Spleen (tissue), 11 donors: ENCODE data around the gene IGF1R. TPM values are rescaled to one million over a fixed set of nuclear protein-coding genes. Genes with fewer than 3 reads are reported as not detected.
A peak's percentile ranks its signal among the peaks of the same experiment; 100 is the strongest.

Experiments
- DNase-seq: peaks from one replicate; pipeline ENCODE4 v3.0.0-alpha.2; 2020
- H3K27ac ChIP-seq, 8 donors: fragments of 200-600 bp; sonication (generic) in 7 of 8; 1 replicate in 4 of 8; 2 replicates in 4 of 8; pipeline versions ENCODE4 v1.5.0 to v1.8.0; 2016 to 2021; ENCODE audit warnings: inconsistent platforms in 4 of 8, mild to moderate bottlenecking in 4 of 8, moderate library complexity in 1 of 8
- H3K27me3 ChIP-seq, 7 donors: fragments of 200-600 bp; sonication (generic) in 6 of 7; replicated peaks in 1 of 7; 1 replicate in 4 of 7; 2 replicates in 3 of 7; pipeline versions ENCODE4 v1.5.0 to v1.8.0; 2016 to 2021; ENCODE audit warnings: inconsistent platforms in 3 of 7, mild to moderate bottlenecking in 1 of 7
- H3K36me3 ChIP-seq, 6 donors: fragments of 200-600 bp; sonication (generic) in 5 of 6; 1 replicate in 4 of 6; 2 replicates in 2 of 6; pipeline versions ENCODE4 v1.5.0 to v1.8.0; 2016 to 2021; ENCODE audit warnings: inconsistent platforms in 2 of 6
- H3K4me1 ChIP-seq, 6 donors: fragments of 200-600 bp; sonication (generic) in 5 of 6; 1 replicate in 3 of 6; 2 replicates in 3 of 6; pipeline versions ENCODE4 v1.5.0 to v1.8.0; 2016 to 2021; ENCODE audit warnings: inconsistent platforms in 3 of 6
- H3K4me3 ChIP-seq, 8 donors: fragments of 200-600 bp; sonication (generic) in 7 of 8; 1 replicate in 4 of 8; 2 replicates in 4 of 8; pipeline versions ENCODE4 v1.5.0 to v1.8.0; 2016 to 2021; ENCODE audit warnings: inconsistent platforms in 4 of 8, mild to moderate bottlenecking in 4 of 8, moderate library complexity in 2 of 8
- H3K9me3 ChIP-seq, 8 donors: fragments of 200-600 bp; sonication (generic) in 7 of 8; 1 replicate in 4 of 8; 2 replicates in 4 of 8; pipeline versions ENCODE4 v1.5.0 to v1.8.0; 2016 to 2021; ENCODE audit warnings: inconsistent platforms in 4 of 8
- CTCF ChIP-seq, 11 experiments: fragments of 200-600 bp in 7 of 11; fragments of 450-650 bp in 4 of 11; sonication (generic) in 4 of 11; IDR thresholded peaks in 8 of 11; conservative IDR thresholded peaks in 3 of 11; 1 replicate in 7 of 11; 2 replicates in 4 of 11; pipeline versions ENCODE4 v1.4.0 to v1.8.0; 2016 to 2021; ENCODE audit warnings: antibody characterized with exemption in 11 of 11, inconsistent platforms in 4 of 11, mild to moderate bottlenecking in 1 of 11
- POLR2A ChIP-seq, 3 donors: fragments of 450-650 bp; IDR thresholded peaks; one replicate each; pipeline ENCODE4 v1.5.1; 2017; ENCODE audit warnings: antibody characterized with exemption in 3 of 3, mild to moderate bottlenecking in 1 of 3
- POLR2AphosphoS5 ChIP-seq, 3 donors: sonication (generic); formaldehyde crosslinking; IDR thresholded peaks; one replicate each; pipeline ENCODE4 v1.5.1; 2017; ENCODE audit warnings: antibody characterized with exemption in 3 of 3
- WGBS, 5 donors: extraction: QIAGEN DNeasy Blood & Tissue Kit in 3 of 5; methylation state at CpG; one replicate each; pipeline versions ENCODE4 v1.1.5 to v1.1.7; 2013 to 2018; 5-methylcytosine and 5-hydroxymethylcytosine counted together
- intact Hi-C: fragments of 100-400 bp; cut with DNase I; formaldehyde crosslinking; loops from one replicate; pipeline ENCODE4 v1.15.0; 2023; ENCODE audit warnings: low total_unique reads
- polyA plus RNA-seq, 3 donors: library from polyadenylated mRNA; stranded (reverse); fragments of 200-250 nt; gene quantifications; one replicate each; pipeline ENCODE4 v1.2.1, GENCODE V29; 2013
- total RNA-seq, 7 donors: library from RNA; depleted of rRNA in 3 of 7; stranded (reverse); fragments of >200 nt in 3 of 7; fragmentation: NEBNext Ultra II Directional in 4 of 7; extraction: Animal tissue kit (Norgen Biotek cat#: 25700) in 4 of 7; gene quantifications; one replicate each; pipeline versions ENCODE4 v1.1.0 to v1.2.1, GENCODE V29; 2016 to 2021
- donor health status: healthy with polysubstance abuse.
- donor health status: DM: no; HTN: no; CAD: no; lungs with moderate emphysema.
- donor health status: DM: no; HTN: no; CAD: no.
- donor health status: Bipolar disorder and iron deficiency.
- donor health status: healthy.
- donor health status: DM: no; HTN: no; CAD: no.
- donor health status: DM: yes; HTN: yes; CAD: no.

IGF1R gene
- total and polyA plus RNA-seq, 10 donors = 1.1 to 104 (median 53.1) TPM

- no peaks in the 10 kb centered on the region for H3K9me3 ChIP-seq
- DNase-seq = no peak
- WGBS, 5 donors = 84 to 91% (median 90%) methylated on average over 4 of the region's 4 CpGs
- no peaks in the 10 kb centered on the region for H3K27me3 ChIP-seq
- no peak for TF ChIP-seq CTCF (IDR thresholded peaks at IDR 0.05 in 8 of 11, conservative IDR thresholded peaks at IDR 0.05 in 3 of 11)
- TF ChIP-seq POLR2AphosphoS5 (IDR thresholded peaks at IDR 0.05) = no peak
- TF ChIP-seq POLR2A (IDR thresholded peaks at IDR 0.05) = no peak
- intact Hi-C loops = no loop called here
- no peak overlapping the region for H3K27ac ChIP-seq
- peaks cover 0 to 70% (median 27%) of the 10 kb centered on the region in 6 donors for H3K36me3 ChIP-seq
- H3K4me1 ChIP-seq = peaks cover 0 to 18% (median 3%) of the 10 kb centered on the region in 6 donors
- no peak overlapping the region for H3K4me3 ChIP-seq
These were observed 259.7 kb downstream of the IGF1R start for GRCh38 chr15:98907927-98908471.

- peaks cover 0 to 92% (median 39%) of the 10 kb centered on the region in 6 donors for H3K36me3 ChIP-seq
- no peaks in the 10 kb centered on the region for H3K27me3 ChIP-seq
- 86 to 92% (median 90%) methylated on average over 21 of the region's 21 CpGs for WGBS, 5 donors
- H3K4me1 ChIP-seq = peaks cover 5 to 11% (median 8%) of the 10 kb centered on the region in 6 donors
- no peak overlapping the region for H3K27ac ChIP-seq
- no peak overlapping the region for H3K4me3 ChIP-seq
- no peak for DNase-seq
- intact Hi-C loops = no loop called here
- H3K9me3 ChIP-seq = no peaks in the 10 kb centered on the region
- no peak for TF ChIP-seq POLR2AphosphoS5 (IDR thresholded peaks at IDR 0.05)
- no peak for TF ChIP-seq POLR2A (IDR thresholded peaks at IDR 0.05)
- TF ChIP-seq CTCF (IDR thresholded peaks at IDR 0.05 in 8 of 11, conservative IDR thresholded peaks at IDR 0.05 in 3 of 11) = no peak
These were observed 261.9 kb downstream of the IGF1R start for GRCh38 chr15:98909968-98910885.

- Histone ChIP-seq H3K9me3 (no peaks in the 10 kb centered on the region), H3K27ac (peak overlapping the region in 1 of 8 donors; percentile 50), H3K4me1 (peaks cover 6 to 19% (median 11%) of the 10 kb centered on the region in 6 donors), H3K36me3 (peaks cover 0 to 100% (median 56%) of the 10 kb centered on the region in 6 donors), H3K27me3 (no peaks in the 10 kb centered on the region), H3K4me3 (no peak overlapping the region)
- DNase-seq = no peak
- 67 to 86% (median 82%) methylated on average over 7 of the region's 7 CpGs for WGBS, 5 donors
- TF ChIP-seq CTCF (IDR thresholded peaks at IDR 0.05 in 8 of 11, conservative IDR thresholded peaks at IDR 0.05 in 3 of 11) (no peak), POLR2A (IDR thresholded peaks at IDR 0.05) (no peak), POLR2AphosphoS5 (IDR thresholded peaks at IDR 0.05) (no peak)
- intact Hi-C loops = no loop called here
These were observed 266.3 kb downstream of the IGF1R start for GRCh38 chr15:98914626-98915025.

GRCh38 chr15:98916826-98917225, 268.5 kb downstream of the IGF1R start:
- no peaks in the 10 kb centered on the region for H3K27me3 ChIP-seq
- intact Hi-C loops = no loop called here
- peaks cover 6 to 19% (median 11%) of the 10 kb centered on the region in 6 donors for H3K4me1 ChIP-seq
- no peaks in the 10 kb centered on the region for H3K9me3 ChIP-seq
- H3K36me3 ChIP-seq = peaks cover 0 to 94% (median 44%) of the 10 kb centered on the region in 6 donors
- 93 to 96% (median 95%) methylated on average over 8 of the region's 8 CpGs for WGBS, 5 donors
- DNase-seq = no peak
- H3K27ac ChIP-seq = no peak overlapping the region
- TF ChIP-seq CTCF (IDR thresholded peaks at IDR 0.05 in 8 of 11, conservative IDR thresholded peaks at IDR 0.05 in 3 of 11) (no peak), POLR2AphosphoS5 (IDR thresholded peaks at IDR 0.05) (no peak), POLR2A (IDR thresholded peaks at IDR 0.05) (no peak)
- no peak overlapping the region for H3K4me3 ChIP-seq
